ENCODE measurements around the gene IL4I1. TPM values are rescaled to one million over a fixed set of nuclear protein-coding genes. Genes with fewer than 3 reads are reported as not detected.
A peak's percentile ranks its signal among the peaks of the same experiment; 100 is the strongest.

IL4I1 gene
- total and polyA plus RNA-seq, 4 donors: 0.08 to 0.75 (median 0.23) TPM

DNA sequence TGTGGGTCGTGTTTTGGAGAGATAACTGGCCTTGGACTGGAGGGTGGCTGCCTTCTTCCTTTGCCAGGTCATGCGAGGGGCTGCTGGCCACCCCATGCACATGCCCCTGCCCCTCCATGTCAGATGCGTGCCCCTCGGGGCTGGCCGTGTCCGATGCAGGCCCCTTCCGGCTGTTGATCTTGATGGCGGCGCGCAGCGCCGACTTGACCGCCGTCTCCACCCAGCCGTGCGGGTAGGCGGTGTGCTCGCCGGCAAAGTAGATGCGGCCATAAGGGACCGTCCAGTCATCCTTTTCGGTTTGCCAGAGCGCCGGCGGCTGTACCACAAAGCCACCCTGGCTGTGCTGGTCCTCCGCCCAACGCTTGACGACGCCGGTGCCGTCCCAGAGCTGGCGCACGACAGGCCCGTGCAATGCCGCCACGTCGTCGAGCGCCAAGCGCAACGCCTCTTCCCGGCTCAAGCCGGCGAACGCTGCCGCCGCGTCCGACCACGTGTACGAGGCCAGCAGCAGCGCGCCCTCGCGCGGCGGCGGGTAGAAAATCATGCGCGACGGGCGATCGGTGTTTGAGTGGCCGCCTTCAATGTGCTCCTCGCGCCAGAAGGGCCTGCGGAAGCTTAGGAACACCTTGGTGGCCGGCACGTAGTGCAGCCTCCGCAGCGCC, 6.9 kb downstream of the IL4I1 start:
- peak overlapping the region in 1 of 3 donors; percentile 14 for H3K4me3 ChIP-seq (ENCODE audit: low read depth in 1 of 3, low read length in 3 of 3)
- H3K9ac ChIP-seq (ENCODE audit: low read depth in 1 of 2, low read length in 2 of 2): no peak overlapping the region
- TF ChIP-seq, protein P1, sequence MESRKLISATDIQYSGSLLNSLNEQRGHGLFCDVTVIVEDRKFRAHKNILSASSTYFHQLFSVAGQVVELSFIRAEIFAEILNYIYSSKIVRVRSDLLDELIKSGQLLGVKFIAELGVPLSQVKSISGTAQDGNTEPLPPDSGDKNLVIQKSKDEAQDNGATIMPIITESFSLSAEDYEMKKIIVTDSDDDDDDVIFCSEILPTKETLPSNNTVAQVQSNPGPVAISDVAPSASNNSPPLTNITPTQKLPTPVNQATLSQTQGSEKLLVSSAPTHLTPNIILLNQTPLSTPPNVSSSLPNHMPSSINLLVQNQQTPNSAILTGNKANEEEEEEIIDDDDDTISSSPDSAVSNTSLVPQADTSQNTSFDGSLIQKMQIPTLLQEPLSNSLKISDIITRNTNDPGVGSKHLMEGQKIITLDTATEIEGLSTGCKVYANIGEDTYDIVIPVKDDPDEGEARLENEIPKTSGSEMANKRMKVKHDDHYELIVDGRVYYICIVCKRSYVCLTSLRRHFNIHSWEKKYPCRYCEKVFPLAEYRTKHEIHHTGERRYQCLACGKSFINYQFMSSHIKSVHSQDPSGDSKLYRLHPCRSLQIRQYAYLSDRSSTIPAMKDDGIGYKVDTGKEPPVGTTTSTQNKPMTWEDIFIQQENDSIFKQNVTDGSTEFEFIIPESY (IDR thresholded peaks at IDR 0.05): no peak
- TF ChIP-seq, protein P2, sequence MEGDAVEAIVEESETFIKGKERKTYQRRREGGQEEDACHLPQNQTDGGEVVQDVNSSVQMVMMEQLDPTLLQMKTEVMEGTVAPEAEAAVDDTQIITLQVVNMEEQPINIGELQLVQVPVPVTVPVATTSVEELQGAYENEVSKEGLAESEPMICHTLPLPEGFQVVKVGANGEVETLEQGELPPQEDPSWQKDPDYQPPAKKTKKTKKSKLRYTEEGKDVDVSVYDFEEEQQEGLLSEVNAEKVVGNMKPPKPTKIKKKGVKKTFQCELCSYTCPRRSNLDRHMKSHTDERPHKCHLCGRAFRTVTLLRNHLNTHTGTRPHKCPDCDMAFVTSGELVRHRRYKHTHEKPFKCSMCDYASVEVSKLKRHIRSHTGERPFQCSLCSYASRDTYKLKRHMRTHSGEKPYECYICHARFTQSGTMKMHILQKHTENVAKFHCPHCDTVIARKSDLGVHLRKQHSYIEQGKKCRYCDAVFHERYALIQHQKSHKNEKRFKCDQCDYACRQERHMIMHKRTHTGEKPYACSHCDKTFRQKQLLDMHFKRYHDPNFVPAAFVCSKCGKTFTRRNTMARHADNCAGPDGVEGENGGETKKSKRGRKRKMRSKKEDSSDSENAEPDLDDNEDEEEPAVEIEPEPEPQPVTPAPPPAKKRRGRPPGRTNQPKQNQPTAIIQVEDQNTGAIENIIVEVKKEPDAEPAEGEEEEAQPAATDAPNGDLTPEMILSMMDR (IDR thresholded peaks at IDR 0.05; ENCODE audit: low read depth, low read length, missing input control): peak; percentile 50
- TF ChIP-seq RAD21 (IDR thresholded peaks at IDR 0.05): peak in 1 of 2 donors; percentile 72
- 36% methylated on average over 71 of the region's 71 CpGs for WGBS
- no peak overlapping the region for H3K27ac ChIP-seq (ENCODE audit: low read depth in 1 of 2, low read length in 2 of 2)
- H3K27me3 ChIP-seq (ENCODE audit: control insufficient read depth in 4 of 4, insufficient read depth in 4 of 4, low read length in 3 of 4): no peaks in the 10 kb centered on the region
- peaks cover 2 to 9% (median 6%) of the 10 kb centered on the region in 4 donors for H3K36me3 ChIP-seq (ENCODE audit: control insufficient read depth in 4 of 4, insufficient read depth in 3 of 4, low read depth in 1 of 4, low read length in 3 of 4)
- peaks cover 0 to 9% (median 4%) of the 10 kb centered on the region in 4 donors for H3K4me1 ChIP-seq (ENCODE audit: control insufficient read depth in 4 of 4, insufficient read depth in 4 of 4, low read length in 3 of 4)
- H3K9me3 ChIP-seq (ENCODE audit: control insufficient read depth in 4 of 4, low read length in 3 of 4): no peaks in the 10 kb centered on the region
- DNase-seq (ENCODE audit: low spot score): peak; percentile 84

DNA sequence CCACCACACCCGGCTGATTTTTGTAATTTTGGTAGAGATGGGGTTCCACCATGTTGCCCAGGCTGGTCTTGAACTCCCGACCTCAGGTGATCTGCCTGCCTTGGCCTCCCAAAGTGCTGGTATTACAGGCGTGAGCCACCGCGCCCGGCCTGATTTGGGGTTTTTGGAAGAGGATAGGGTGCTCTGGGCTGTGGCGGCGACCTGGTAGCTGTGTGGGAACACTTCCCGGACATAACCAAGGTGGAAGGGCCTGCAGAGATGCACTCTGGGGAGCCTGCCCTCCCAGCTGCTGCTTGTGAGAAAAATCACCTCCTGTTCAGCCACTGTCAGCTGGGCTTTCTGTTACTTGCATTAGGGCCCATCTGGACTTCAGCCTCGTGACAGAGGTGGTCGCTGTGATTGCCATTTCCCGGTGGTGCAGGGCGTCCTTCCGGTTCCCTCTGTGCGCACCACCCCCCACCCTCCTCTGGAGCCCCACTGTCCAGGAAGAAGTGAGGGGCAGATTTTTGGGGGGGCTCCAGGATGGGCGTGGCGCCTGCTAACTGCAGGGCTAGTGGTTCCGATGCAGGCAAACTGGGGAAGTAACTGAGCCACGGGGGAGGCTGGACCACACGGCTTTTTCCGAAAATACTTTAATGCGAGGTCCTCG, 7.5 kb downstream of the IL4I1 start:
- Histone ChIP-seq H3K9ac (ENCODE audit: low read depth in 1 of 2, low read length in 2 of 2) (no peak overlapping the region), H3K4me3 (ENCODE audit: low read depth in 1 of 3, low read length in 3 of 3) (no peak overlapping the region), H3K4me1 (ENCODE audit: control insufficient read depth in 4 of 4, insufficient read depth in 4 of 4, low read length in 3 of 4) (peaks cover 0 to 9% (median 4%) of the 10 kb centered on the region in 4 donors), H3K36me3 (ENCODE audit: control insufficient read depth in 4 of 4, insufficient read depth in 3 of 4, low read depth in 1 of 4, low read length in 3 of 4) (peaks cover 9 to 16% (median 13%) of the 10 kb centered on the region in 4 donors), H3K9me3 (ENCODE audit: control insufficient read depth in 4 of 4, low read length in 3 of 4) (no peaks in the 10 kb centered on the region), H3K27me3 (ENCODE audit: control insufficient read depth in 4 of 4, insufficient read depth in 4 of 4, low read length in 3 of 4) (no peaks in the 10 kb centered on the region), H3K27ac (ENCODE audit: low read depth in 1 of 2, low read length in 2 of 2) (no peak overlapping the region)
- no peak for TF ChIP-seq FOXA1 (IDR thresholded peaks at IDR 0.05)
- DNase-seq (ENCODE audit: low spot score): no peak
- 96% methylated on average over 23 of the region's 23 CpGs for WGBS

DNA sequence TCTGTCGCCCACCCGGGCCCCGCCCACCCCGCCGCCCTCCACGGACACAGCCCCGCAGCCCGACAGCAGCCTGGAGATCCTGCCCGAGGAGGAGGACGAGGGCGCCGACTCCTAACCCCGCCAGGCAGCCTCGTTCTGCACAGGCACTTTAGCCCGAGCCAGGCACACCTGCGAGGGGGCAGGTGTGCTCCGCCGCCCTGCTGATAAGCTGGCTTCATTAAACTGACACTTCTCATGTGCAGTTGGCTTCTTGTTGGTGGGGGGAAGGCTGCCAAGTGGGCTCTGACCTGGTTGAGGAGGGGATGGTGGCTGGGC, 8.2 kb downstream of the IL4I1 start:
- H3K4me1 ChIP-seq (ENCODE audit: control insufficient read depth in 4 of 4, insufficient read depth in 4 of 4, low read length in 3 of 4): peaks cover 0 to 9% (median 4%) of the 10 kb centered on the region in 4 donors
- peaks cover 14 to 23% (median 19%) of the 10 kb centered on the region in 4 donors for H3K36me3 ChIP-seq (ENCODE audit: control insufficient read depth in 4 of 4, insufficient read depth in 3 of 4, low read depth in 1 of 4, low read length in 3 of 4)
- no peaks in the 10 kb centered on the region for H3K9me3 ChIP-seq (ENCODE audit: control insufficient read depth in 4 of 4, low read length in 3 of 4)
- no peak for DNase-seq (ENCODE audit: low spot score)
- 92% methylated on average over 18 of the region's 18 CpGs for WGBS
- H3K4me3 ChIP-seq (ENCODE audit: low read depth in 1 of 3, low read length in 3 of 3): no peak overlapping the region
- no peaks in the 10 kb centered on the region for H3K27me3 ChIP-seq (ENCODE audit: control insufficient read depth in 4 of 4, insufficient read depth in 4 of 4, low read length in 3 of 4)
- no peak overlapping the region for H3K27ac ChIP-seq (ENCODE audit: low read depth in 1 of 2, low read length in 2 of 2)
- H3K9ac ChIP-seq (ENCODE audit: low read depth in 1 of 2, low read length in 2 of 2): no peak overlapping the region
- TF ChIP-seq TAF1 (conservative IDR thresholded peaks at IDR 0.05) (no peak), FOXA2 (IDR thresholded peaks at IDR 0.05) (no peak), SP1 (IDR thresholded peaks at IDR 0.05) (no peak), EGR1 (IDR thresholded peaks at IDR 0.05; ENCODE audit: low read depth in 2 of 2) (no peak), YY1 (IDR thresholded peaks at IDR 0.05) (no peak), RAD21 (IDR thresholded peaks at IDR 0.05) (no peak), RXRA (IDR thresholded peaks at IDR 0.05) (no peak), GABPA (IDR thresholded peaks at IDR 0.05 in 1 of 2, conservative IDR thresholded peaks at IDR 0.05 in 1 of 2) (no peak), JUND (IDR thresholded peaks at IDR 0.05) (no peak)
- TF ChIP-seq, protein P3, sequence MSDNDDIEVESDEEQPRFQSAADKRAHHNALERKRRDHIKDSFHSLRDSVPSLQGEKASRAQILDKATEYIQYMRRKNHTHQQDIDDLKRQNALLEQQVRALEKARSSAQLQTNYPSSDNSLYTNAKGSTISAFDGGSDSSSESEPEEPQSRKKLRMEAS (IDR thresholded peaks at IDR 0.05): no peak
- TF ChIP-seq, protein P4, sequence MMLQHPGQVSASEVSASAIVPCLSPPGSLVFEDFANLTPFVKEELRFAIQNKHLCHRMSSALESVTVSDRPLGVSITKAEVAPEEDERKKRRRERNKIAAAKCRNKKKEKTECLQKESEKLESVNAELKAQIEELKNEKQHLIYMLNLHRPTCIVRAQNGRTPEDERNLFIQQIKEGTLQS (IDR thresholded peaks at IDR 0.05): no peak
- TF ChIP-seq, protein P1 (IDR thresholded peaks at IDR 0.05): no peak
- TF ChIP-seq, protein P5, sequence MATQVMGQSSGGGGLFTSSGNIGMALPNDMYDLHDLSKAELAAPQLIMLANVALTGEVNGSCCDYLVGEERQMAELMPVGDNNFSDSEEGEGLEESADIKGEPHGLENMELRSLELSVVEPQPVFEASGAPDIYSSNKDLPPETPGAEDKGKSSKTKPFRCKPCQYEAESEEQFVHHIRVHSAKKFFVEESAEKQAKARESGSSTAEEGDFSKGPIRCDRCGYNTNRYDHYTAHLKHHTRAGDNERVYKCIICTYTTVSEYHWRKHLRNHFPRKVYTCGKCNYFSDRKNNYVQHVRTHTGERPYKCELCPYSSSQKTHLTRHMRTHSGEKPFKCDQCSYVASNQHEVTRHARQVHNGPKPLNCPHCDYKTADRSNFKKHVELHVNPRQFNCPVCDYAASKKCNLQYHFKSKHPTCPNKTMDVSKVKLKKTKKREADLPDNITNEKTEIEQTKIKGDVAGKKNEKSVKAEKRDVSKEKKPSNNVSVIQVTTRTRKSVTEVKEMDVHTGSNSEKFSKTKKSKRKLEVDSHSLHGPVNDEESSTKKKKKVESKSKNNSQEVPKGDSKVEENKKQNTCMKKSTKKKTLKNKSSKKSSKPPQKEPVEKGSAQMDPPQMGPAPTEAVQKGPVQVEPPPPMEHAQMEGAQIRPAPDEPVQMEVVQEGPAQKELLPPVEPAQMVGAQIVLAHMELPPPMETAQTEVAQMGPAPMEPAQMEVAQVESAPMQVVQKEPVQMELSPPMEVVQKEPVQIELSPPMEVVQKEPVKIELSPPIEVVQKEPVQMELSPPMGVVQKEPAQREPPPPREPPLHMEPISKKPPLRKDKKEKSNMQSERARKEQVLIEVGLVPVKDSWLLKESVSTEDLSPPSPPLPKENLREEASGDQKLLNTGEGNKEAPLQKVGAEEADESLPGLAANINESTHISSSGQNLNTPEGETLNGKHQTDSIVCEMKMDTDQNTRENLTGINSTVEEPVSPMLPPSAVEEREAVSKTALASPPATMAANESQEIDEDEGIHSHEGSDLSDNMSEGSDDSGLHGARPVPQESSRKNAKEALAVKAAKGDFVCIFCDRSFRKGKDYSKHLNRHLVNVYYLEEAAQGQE (IDR thresholded peaks at IDR 0.05): no peak

All from liver (tissue), 9 donors.